Measurements from ENCODE around the gene CACNG4.

CACNG4 gene

GRCh38 chr17:66985338-66986237, 21.1 kb downstream of the CACNG4 start:
- DNase-seq (ENCODE audit: low read depth): no peak

GRCh38 chr17:66986659-66987058, 22.2 kb downstream of the CACNG4 start:
- no peak for DNase-seq (ENCODE audit: low read depth)

GRCh38 chr17:66987059-66987616, 22.6 kb downstream of the CACNG4 start:
- DNase-seq (ENCODE audit: low read depth): no peak

- no peak for DNase-seq (ENCODE audit: low read depth)
These were observed 23.7 kb downstream of the CACNG4 start for GRCh38 chr17:66988069-66988798.

- DNase-seq (ENCODE audit: low read depth): no peak
These were observed 24.6 kb downstream of the CACNG4 start for GRCh38 chr17:66989076-66989475.

- DNase-seq (ENCODE audit: low read depth): no peak
These were observed 25.1 kb downstream of the CACNG4 start for GRCh38 chr17:66989579-66989978.

GRCh38 chr17:66990047-66990446, 25.5 kb downstream of the CACNG4 start:
- DNase-seq (ENCODE audit: low read depth): no peak

- no peak for DNase-seq (ENCODE audit: low read depth)
These were observed 28.5 kb downstream of the CACNG4 start for GRCh38 chr17:66992911-66993442.

GRCh38 chr17:66994361-66994760, 29.9 kb downstream of the CACNG4 start:
- no peak for DNase-seq (ENCODE audit: low read depth)

GRCh38 chr17:66994930-66995535, 30.5 kb downstream of the CACNG4 start:
- no peak for DNase-seq (ENCODE audit: low read depth)

GRCh38 chr17:66995944-66996343, 31.4 kb downstream of the CACNG4 start:
- DNase-seq (ENCODE audit: low read depth): no peak

GRCh38 chr17:66996926-66997325, 32.4 kb downstream of the CACNG4 start:
- no peak for DNase-seq (ENCODE audit: low read depth)

GRCh38 chr17:67003231-67003630, 38.7 kb downstream of the CACNG4 start:
- no peak for DNase-seq (ENCODE audit: low read depth)

GRCh38 chr17:67004181-67004580, 39.7 kb downstream of the CACNG4 start:
- no peak for DNase-seq (ENCODE audit: low read depth)

- DNase-seq (ENCODE audit: low read depth): no peak
These were observed 42.8 kb downstream of the CACNG4 start for GRCh38 chr17:67007266-67007665.

GRCh38 chr17:67008101-67008500, 43.6 kb downstream of the CACNG4 start:
- DNase-seq (ENCODE audit: low read depth): no peak

- no peak for DNase-seq (ENCODE audit: low read depth)
These were observed 47.1 kb downstream of the CACNG4 start for GRCh38 chr17:67011527-67012175.

- DNase-seq (ENCODE audit: low read depth): no peak
These were observed 49.4 kb downstream of the CACNG4 start for GRCh38 chr17:67013891-67014290.

- no peak for DNase-seq (ENCODE audit: low read depth)
These were observed 50.5 kb downstream of the CACNG4 start for GRCh38 chr17:67015001-67015400.

- DNase-seq (ENCODE audit: low read depth): no peak
These were observed 51.7 kb downstream of the CACNG4 start for GRCh38 chr17:67016039-67016762.

- no peak for DNase-seq (ENCODE audit: low read depth)
These were observed 53.4 kb downstream of the CACNG4 start for GRCh38 chr17:67017910-67018309.

All from activated T-helper 1 cell treated with Interleukin-2 at 50 U/mL for 16 hours (primary cell).